GM19395 (cell line): ENCODE data around the gene SMAD3.

Experiments used
- ATAC-seq: cut with Tn5 transposase; IDR thresholded peaks from one replicate; pipeline ENCODE4 v1.9.1; 2021; ENCODE audit warnings: mild to moderate bottlenecking, moderate library complexity; ENCODE audit not compliant: unreplicated experiment

The SMAD3 gene

GRCh38 chr15:67192185-67192820 is 126.9 kb downstream of the SMAD3 start:
- ATAC-seq, result no peak

- no peak for ATAC-seq
Measured at GRCh38 chr15:67193223-67193990, 128.0 kb downstream of the SMAD3 start.

- no peak for ATAC-seq
Measured at GRCh38 chr15:67194171-67195114, 129.0 kb downstream of the SMAD3 start.

- no peak for ATAC-seq
Measured at GRCh38 chr15:67195305-67195704, 129.9 kb downstream of the SMAD3 start.

- no peak for ATAC-seq
Measured at GRCh38 chr15:67196222-67196621, 130.8 kb downstream of the SMAD3 start.

GRCh38 chr15:67196672-67197363 is 131.4 kb downstream of the SMAD3 start:
- ATAC-seq, result no peak

- ATAC-seq, result no peak
Measured at GRCh38 chr15:67197364-67197695, 131.9 kb downstream of the SMAD3 start.

GRCh38 chr15:67198157-67198754 is 132.9 kb downstream of the SMAD3 start:
- ATAC-seq, result no peak

GRCh38 chr15:67199391-67199790 is 134.0 kb downstream of the SMAD3 start:
- no peak for ATAC-seq

- ATAC-seq, result no peak
Measured at GRCh38 chr15:67199881-67200763, 134.7 kb downstream of the SMAD3 start.

- ATAC-seq, result no peak
Measured at GRCh38 chr15:67201136-67201535, 135.7 kb downstream of the SMAD3 start.

GRCh38 chr15:67202091-67202490 is 136.7 kb downstream of the SMAD3 start:
- ATAC-seq, result no peak

- no peak for ATAC-seq
Measured at GRCh38 chr15:67202991-67203390, 137.6 kb downstream of the SMAD3 start.

GRCh38 chr15:67207555-67208207 is 142.3 kb downstream of the SMAD3 start:
- no peak for ATAC-seq

GRCh38 chr15:67208396-67208795 is 143.0 kb downstream of the SMAD3 start:
- no peak for ATAC-seq

- ATAC-seq, result no peak
Measured at GRCh38 chr15:67210555-67211168, 145.3 kb downstream of the SMAD3 start.

- ATAC-seq, result no peak
Measured at GRCh38 chr15:67212684-67213367, 147.4 kb downstream of the SMAD3 start.

- ATAC-seq, result no peak
Measured at GRCh38 chr15:67215102-67215501, 149.7 kb downstream of the SMAD3 start.
